ENCODE data around the gene TNS3. TPM values are rescaled to one million over a fixed set of nuclear protein-coding genes. Genes with fewer than 3 reads are reported as not detected.

TNS3 gene
- total RNA-seq, 1 donor from 2014 or later: 174 TPM

DNA sequence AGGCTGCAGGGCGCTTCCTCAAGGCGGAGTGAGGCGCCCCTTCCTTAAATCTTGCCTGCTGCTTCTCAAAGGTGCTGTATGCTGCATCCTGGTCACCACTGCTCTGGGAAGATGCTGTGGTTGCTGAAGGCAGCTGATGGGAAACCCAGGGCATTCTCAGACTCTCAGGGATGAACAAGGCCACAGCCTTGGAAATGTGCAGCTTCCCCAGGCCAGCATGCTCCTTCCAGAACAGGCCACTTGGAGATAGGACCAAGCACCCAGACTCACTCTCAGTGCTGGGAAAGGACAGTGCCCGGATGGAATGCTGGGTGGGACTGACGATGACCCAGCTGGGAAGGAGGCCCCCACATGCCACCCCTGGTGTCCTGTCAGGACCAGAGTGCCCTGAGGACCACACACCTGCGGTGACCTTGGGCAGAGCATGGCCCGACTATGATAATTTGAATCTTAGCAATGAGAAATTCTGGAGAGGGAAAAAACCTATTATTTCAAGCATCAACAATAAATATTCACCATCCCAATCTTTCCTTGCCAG, 235.5 kb downstream of the TNS3 start:
- ATAC-seq (no peak), DNase-seq (no peak)
- intact Hi-C loops (cut with DNase I): no loop called here
- TF ChIP-seq, protein P1, sequence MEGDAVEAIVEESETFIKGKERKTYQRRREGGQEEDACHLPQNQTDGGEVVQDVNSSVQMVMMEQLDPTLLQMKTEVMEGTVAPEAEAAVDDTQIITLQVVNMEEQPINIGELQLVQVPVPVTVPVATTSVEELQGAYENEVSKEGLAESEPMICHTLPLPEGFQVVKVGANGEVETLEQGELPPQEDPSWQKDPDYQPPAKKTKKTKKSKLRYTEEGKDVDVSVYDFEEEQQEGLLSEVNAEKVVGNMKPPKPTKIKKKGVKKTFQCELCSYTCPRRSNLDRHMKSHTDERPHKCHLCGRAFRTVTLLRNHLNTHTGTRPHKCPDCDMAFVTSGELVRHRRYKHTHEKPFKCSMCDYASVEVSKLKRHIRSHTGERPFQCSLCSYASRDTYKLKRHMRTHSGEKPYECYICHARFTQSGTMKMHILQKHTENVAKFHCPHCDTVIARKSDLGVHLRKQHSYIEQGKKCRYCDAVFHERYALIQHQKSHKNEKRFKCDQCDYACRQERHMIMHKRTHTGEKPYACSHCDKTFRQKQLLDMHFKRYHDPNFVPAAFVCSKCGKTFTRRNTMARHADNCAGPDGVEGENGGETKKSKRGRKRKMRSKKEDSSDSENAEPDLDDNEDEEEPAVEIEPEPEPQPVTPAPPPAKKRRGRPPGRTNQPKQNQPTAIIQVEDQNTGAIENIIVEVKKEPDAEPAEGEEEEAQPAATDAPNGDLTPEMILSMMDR (IDR thresholded peaks at IDR 0.05): no peak
- Histone ChIP-seq H3K27ac (no peak overlapping the region), H3K9me3 (no peaks in the 10 kb centered on the region), H3K27me3 (ENCODE audit: low read depth) (no peaks in the 10 kb centered on the region), H3K4me1 (no peaks in the 10 kb centered on the region), H3K4me3 (no peak overlapping the region), H3K36me3 (peaks cover 49% of the 10 kb centered on the region)

DNA sequence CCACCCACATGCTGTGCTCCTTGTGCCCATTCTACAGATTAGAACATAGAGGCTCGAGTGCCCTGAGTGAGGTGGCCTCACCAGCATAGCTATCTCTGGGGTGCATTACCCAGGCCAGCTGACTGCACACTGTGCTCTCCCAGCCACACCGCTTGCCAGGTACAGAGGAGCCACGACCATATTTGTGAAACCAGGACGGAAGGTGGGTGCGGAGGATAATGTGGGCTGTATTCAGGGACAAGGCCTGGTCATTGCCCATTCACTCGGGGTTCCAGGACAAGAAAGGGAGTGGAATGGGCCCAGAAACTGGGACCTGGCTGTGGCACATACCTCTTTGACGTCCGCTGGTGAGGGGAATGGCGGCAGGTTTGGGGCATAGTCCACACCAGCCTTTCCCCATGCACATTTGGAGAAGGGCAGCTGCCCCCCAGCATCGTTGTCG, 236.0 kb downstream of the TNS3 start:
- no peak overlapping the region for H3K4me3 ChIP-seq
- intact Hi-C loops (cut with DNase I): no loop called here
- TF ChIP-seq, protein P1 (IDR thresholded peaks at IDR 0.05): no peak
- peaks cover 49% of the 10 kb centered on the region for H3K36me3 ChIP-seq
- no peak overlapping the region for H3K27ac ChIP-seq
- H3K4me1 ChIP-seq: no peaks in the 10 kb centered on the region
- ATAC-seq (no peak), DNase-seq (no peak)
- no peaks in the 10 kb centered on the region for H3K9me3 ChIP-seq
- H3K27me3 ChIP-seq (ENCODE audit: low read depth): no peaks in the 10 kb centered on the region

DNA sequence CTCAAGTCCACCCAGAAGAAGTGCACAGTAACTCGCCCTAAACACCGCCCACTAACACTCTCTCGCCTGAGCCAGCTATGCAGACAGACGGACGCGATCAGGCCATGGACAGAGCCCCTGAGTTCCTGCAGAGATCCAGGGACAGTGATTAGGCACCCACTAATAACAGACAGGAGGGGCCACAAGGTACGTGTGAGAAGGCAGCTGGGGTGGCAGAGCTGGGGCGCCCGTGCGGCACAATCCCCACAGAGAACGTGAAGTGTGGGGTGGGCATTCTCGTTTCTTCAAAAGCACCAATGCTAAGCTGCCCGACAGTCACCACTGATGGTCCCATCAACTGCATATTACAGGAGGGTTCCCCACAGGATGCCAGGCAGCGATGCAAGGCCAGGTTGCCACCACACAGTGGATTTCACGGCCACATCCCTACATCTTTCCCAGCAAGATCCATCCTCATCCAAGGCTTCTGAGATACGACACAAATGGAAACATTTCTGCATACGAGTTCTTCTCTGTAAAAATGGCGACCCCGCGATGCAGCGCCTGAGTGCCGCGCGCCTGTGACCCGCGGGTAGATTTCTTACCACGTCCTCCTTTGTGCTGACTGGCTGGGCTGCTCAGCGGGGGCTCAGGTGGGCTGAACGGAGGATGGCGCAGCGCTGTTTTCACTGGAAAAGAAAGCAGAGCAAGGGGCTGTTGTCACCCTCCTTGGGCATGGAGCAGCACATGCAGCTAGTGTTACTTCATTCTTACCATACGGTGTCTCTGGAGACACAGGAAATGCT, 237.5 kb downstream of the TNS3 start:
- no peaks in the 10 kb centered on the region for H3K4me1 ChIP-seq
- TF ChIP-seq, protein P1 (IDR thresholded peaks at IDR 0.05): no peak
- intact Hi-C loops (cut with DNase I): no loop called here
- H3K27me3 ChIP-seq (ENCODE audit: low read depth): no peaks in the 10 kb centered on the region
- no peak overlapping the region for H3K4me3 ChIP-seq
- no peak for ATAC-seq
- H3K27ac ChIP-seq: no peak overlapping the region
- DNase-seq: no peak
- peaks cover 49% of the 10 kb centered on the region for H3K36me3 ChIP-seq
- H3K9me3 ChIP-seq: no peaks in the 10 kb centered on the region

DNA sequence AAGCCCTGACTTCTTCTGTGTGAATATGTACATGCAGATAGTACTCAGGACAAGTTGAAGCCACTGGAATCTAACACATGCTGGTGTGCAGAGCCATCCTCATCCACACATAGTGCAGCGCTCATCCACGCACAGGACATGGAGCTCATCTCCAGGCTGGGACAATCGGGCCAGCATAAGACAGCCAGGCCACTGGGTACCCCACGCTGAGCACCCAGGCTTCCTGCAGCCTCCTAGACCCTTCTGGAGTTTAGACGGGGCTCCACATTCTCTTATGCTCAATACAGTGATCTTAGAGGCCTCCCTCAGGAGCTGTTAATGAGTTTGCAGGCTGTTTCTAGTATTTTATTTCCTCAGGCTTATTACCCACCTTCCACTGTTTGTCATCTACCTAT, 238.9 kb downstream of the TNS3 start:
- ATAC-seq (no peak), DNase-seq (no peak)
- TF ChIP-seq, protein P1 (IDR thresholded peaks at IDR 0.05): no peak
- peaks cover 49% of the 10 kb centered on the region for H3K36me3 ChIP-seq
- H3K4me1 ChIP-seq: no peaks in the 10 kb centered on the region
- no peak overlapping the region for H3K4me3 ChIP-seq
- intact Hi-C loops (cut with DNase I): no loop called here
- H3K9me3 ChIP-seq: no peaks in the 10 kb centered on the region
- no peak overlapping the region for H3K27ac ChIP-seq
- H3K27me3 ChIP-seq (ENCODE audit: low read depth): no peaks in the 10 kb centered on the region

DNA sequence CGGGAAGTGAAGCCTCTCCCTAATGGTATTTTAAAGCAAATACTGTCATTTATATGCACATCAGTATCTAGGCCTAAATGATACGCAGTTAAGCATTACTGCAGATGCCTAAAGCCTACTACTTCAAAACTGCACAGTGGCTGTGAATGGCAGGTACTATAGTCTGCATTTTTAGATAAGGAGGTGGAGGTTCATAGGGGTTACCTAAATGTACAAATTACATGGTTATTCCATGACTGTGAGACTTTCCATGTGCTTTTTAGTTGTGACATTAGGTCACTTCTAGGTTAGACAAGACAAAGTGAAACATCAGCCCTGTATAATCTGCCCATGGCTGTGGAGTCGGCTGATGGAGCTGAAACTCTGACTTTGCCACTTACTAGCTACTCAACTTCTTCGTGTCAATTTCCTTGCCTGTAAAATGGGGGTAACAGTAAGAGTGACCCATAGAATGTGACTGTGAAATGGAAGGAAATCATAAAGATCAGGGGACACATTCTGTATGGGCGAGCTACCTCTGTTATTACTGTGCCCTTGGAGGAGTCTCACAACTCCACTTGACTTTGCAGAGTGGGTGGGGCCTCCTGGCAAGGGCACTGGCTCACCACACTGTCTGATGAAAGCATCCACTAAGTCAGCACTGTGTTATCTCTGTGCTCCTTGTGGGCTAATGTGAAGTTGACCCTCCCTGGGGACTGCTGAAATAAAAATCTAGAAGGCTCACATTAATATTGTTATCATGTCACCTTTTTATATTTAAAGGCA, 239.4 kb downstream of the TNS3 start:
- Histone ChIP-seq H3K36me3 (peaks cover 49% of the 10 kb centered on the region), H3K27me3 (ENCODE audit: low read depth) (no peaks in the 10 kb centered on the region), H3K4me1 (no peaks in the 10 kb centered on the region), H3K4me3 (no peak overlapping the region), H3K9me3 (no peaks in the 10 kb centered on the region), H3K27ac (no peak overlapping the region)
- DNase-seq: no peak
- intact Hi-C loops (cut with DNase I): no loop called here
- peak in 1 of 2 donors; percentile 31 for ATAC-seq
- TF ChIP-seq, protein P1 (IDR thresholded peaks at IDR 0.05): no peak
